Adrenal gland (tissue), 12 donors: ENCODE measurements around the gene NQO2. TPM values are rescaled to one million over a fixed set of nuclear protein-coding genes. Genes with fewer than 3 reads are reported as not detected.

ENCODE experiments used
- DNase-seq, 7 donors: peaks; one replicate each; pipeline ENCODE4 v3.0.0-alpha.2; 2019 to 2020
- H3K27ac ChIP-seq, 5 donors: fragments of 200-600 bp; sonication (generic) in 4 of 5; 1 replicate in 3 of 5; 2 replicates in 2 of 5; pipeline versions ENCODE4 v1.5.1 to v1.8.0; 2016 to 2020; ENCODE audit warnings: mild to moderate bottlenecking in 1 of 5
- H3K27me3 ChIP-seq: fragments of 200-600 bp; 2 replicates; pipeline ENCODE4 v1.8.0; 2021
- H3K36me3 ChIP-seq, 2 donors: fragments of 200-600 bp; replicated peaks in 1 of 2; 1 replicate in 1 of 2; 2 replicates in 1 of 2; pipeline versions ENCODE4 v1.5.1 to v1.8.0; 2018 to 2022
- H3K4me1 ChIP-seq, 2 donors: fragments of 200-600 bp; replicated peaks in 1 of 2; 1 replicate in 1 of 2; 2 replicates in 1 of 2; pipeline versions ENCODE4 v1.5.1 to v1.8.0; 2018 to 2021
- H3K4me3 ChIP-seq, 4 donors: fragments of 200-600 bp; sonication (generic) in 3 of 4; one replicate each; pipeline ENCODE4 v1.5.1; 2016 to 2018
- H3K9me3 ChIP-seq, 3 donors: fragments of 200-600 bp; sonication (generic) in 1 of 3; replicated peaks in 1 of 3; 1 replicate in 2 of 3; 2 replicates in 1 of 3; pipeline versions ENCODE4 v1.5.1 to v1.8.0; 2016 to 2021
- POLR2A ChIP-seq, 2 donors: fragments of 450-650 bp; IDR thresholded peaks; one replicate each; pipeline ENCODE4 v1.6.1; 2017; ENCODE audit warnings: antibody characterized with exemption in 2 of 2, mild to moderate bottlenecking in 2 of 2, moderate library complexity in 1 of 2
- WGBS, 4 donors: extraction: QIAGEN DNeasy Blood & Tissue Kit in 2 of 4; methylation state at CpG; one replicate each; pipeline versions ENCODE4 v1.1.5 to v1.1.7; 2013 to 2017; 5-methylcytosine and 5-hydroxymethylcytosine counted together
- intact Hi-C, 2 donors: fragments of 100-400 bp; cut with DNase I; formaldehyde crosslinking; loops; one replicate each; pipeline versions ENCODE4 v1.14.1 to v1.15.0; 2022 to 2023
- polyA plus RNA-seq, 3 donors: library from polyadenylated mRNA; stranded (reverse); fragments of 200-250 nt in 2 of 3; fragments of 350-450 nt in 1 of 3; fragmentation: Illumina TruSeq in 1 of 3; extraction: RNeasy Lipid Tissue Mini Kit (QIAGEN cat#74804) in 1 of 3; gene quantifications; one replicate each; pipeline ENCODE4 v1.2.3, GENCODE V29; 2013 to 2014
- total RNA-seq, 9 donors: library from RNA; depleted of rRNA in 4 of 9; stranded (reverse); fragments of >200 nt in 4 of 9; fragments of 120-200 nt in 1 of 9; fragmentation: NEBNext Ultra II Directional in 1 of 9; extraction: Animal tissue kit (Norgen Biotek cat#: 25700) in 1 of 9; gene quantifications; one replicate each; pipeline versions ENCODE4 v1.1.0 to v1.2.4, GENCODE V29; 2013 to 2023
- TF ChIP-seq, protein P1 (sequence below), 6 experiments: fragments of 450-650 bp in 4 of 6; fragments of 200-600 bp in 2 of 6; sonication (generic) in 1 of 6; IDR thresholded peaks; 1 replicate in 5 of 6; 2 replicates in 1 of 6; pipeline versions ENCODE4 v1.5.1 to v1.8.0; 2016 to 2021; ENCODE audit warnings: antibody characterized with exemption in 6 of 6, mild to moderate bottlenecking in 2 of 6, moderate library complexity in 1 of 6
- donor health status: healthy with polysubstance abuse.
- donor health status: Bipolar disorder and iron deficiency.
- donor health status: DM: yes; HTN: yes; CAD: no.
- donor health status: DM: no; HTN: no; CAD: no.
- donor health status: DM: no; HTN: no; CAD: no.
- donor health status: DM: yes; HTN: yes; CAD: no.

Gene NQO2
- total and polyA plus RNA-seq, 12 donors = 100 to 200 (median 157) TPM

DNA sequence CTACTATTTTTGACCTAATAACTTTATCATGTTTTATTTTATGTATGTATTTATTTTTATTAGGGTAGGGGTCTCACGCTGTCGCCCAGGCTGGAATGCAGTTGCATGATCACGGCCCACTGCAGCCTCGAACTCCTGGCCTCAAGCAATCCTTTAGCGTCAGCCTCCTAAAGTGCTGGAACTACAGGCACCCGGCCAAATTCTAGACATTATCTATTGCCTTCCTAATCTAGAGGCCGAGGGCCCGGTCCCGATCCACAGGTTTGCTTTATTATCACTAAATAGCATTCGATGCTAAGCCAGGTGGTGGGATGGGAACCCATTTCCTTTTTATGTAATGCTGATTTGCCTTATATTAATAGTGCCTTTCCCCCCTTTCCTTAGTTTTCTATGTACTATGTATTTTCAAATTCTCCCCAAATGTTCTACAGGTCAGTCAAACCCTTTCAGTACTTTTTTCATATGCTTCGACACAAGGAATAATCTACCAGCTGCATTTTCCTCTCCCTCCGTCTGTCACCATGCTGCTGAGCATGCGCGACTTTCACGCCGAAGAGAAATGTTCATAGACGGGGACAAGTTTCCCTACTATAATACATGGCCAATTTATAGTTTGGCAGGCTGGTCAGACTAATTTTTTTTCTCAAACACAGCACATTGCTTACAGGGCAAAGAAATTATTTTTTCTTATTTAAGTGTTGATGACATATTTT lies 34.7 kb upstream of the NQO2 start:
- Histone ChIP-seq H3K9me3 (no peaks in the 10 kb centered on the region), H3K4me1 (peaks cover 14 to 63% of the 10 kb centered on the region in 2 donors), H3K36me3 (no peaks in the 10 kb centered on the region), H3K27me3 (no peaks in the 10 kb centered on the region), H3K27ac (no peak overlapping the region), H3K4me3 (no peak overlapping the region)
- TF ChIP-seq POLR2A (IDR thresholded peaks at IDR 0.05) = no peak
- TF ChIP-seq, protein P1, sequence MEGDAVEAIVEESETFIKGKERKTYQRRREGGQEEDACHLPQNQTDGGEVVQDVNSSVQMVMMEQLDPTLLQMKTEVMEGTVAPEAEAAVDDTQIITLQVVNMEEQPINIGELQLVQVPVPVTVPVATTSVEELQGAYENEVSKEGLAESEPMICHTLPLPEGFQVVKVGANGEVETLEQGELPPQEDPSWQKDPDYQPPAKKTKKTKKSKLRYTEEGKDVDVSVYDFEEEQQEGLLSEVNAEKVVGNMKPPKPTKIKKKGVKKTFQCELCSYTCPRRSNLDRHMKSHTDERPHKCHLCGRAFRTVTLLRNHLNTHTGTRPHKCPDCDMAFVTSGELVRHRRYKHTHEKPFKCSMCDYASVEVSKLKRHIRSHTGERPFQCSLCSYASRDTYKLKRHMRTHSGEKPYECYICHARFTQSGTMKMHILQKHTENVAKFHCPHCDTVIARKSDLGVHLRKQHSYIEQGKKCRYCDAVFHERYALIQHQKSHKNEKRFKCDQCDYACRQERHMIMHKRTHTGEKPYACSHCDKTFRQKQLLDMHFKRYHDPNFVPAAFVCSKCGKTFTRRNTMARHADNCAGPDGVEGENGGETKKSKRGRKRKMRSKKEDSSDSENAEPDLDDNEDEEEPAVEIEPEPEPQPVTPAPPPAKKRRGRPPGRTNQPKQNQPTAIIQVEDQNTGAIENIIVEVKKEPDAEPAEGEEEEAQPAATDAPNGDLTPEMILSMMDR (IDR thresholded peaks at IDR 0.05) = no peak
- intact Hi-C loops = no loop called here
- peak in 2 of 7 donors; percentile 14 to 46 for DNase-seq
- WGBS, 4 donors = 77 to 79% (median 78%) methylated on average over 17 of the region's 17 CpGs

DNA sequence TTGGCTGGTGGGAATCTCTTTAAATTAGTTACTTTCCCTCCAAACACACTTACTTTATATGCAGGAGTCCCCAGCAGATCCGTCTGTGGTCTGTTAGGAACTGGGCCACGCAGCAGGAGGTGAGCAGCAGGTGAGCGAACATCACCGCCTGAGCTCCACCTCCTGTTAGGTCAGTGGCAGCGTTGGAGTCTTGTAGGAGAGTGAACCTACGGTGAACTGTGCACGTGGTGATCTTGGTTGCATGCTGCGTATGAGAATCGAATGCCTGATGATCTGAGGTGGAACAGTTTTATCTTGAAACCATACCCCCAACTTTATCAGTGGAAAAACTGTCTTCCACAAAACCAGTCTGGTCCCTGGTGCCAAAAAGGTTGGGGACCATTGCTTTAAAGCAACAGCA lies 33.3 kb upstream of the NQO2 start:
- intact Hi-C loops = no loop called here
- WGBS, 4 donors = 87 to 93% (median 90%) methylated on average over 9 of the region's 9 CpGs
- H3K4me3 ChIP-seq = no peak overlapping the region
- H3K9me3 ChIP-seq = no peaks in the 10 kb centered on the region
- no peaks in the 10 kb centered on the region for H3K27me3 ChIP-seq
- TF ChIP-seq, protein P1 (IDR thresholded peaks at IDR 0.05) = no peak
- no peak for TF ChIP-seq POLR2A (IDR thresholded peaks at IDR 0.05)
- H3K36me3 ChIP-seq = no peaks in the 10 kb centered on the region
- peaks cover 14 to 58% of the 10 kb centered on the region in 2 donors for H3K4me1 ChIP-seq
- DNase-seq = peak in 2 of 7 donors; percentile 9 to 50
- H3K27ac ChIP-seq = peak overlapping the region in 1 of 5 donors; percentile 34

DNA sequence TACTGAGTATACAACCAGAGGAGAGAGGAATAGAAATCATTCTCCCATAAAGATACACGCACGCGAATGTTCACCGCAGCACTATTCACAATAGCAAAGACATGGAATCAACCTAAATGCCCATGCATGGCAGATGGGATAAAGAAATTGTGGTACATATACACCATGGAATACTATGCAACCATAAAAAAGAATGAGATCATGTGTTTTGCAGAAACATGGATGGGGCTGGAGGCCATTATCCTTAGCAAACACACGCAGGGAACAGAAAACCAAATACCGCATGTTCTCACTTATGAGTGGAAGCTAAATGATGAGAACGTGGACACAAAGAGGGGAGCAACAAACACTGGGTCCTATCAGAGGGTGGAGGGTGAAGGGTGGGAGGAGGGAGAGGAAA lies 31.8 kb upstream of the NQO2 start:
- intact Hi-C loops = no loop called here
- Histone ChIP-seq H3K4me3 (no peak overlapping the region), H3K36me3 (no peaks in the 10 kb centered on the region), H3K9me3 (no peaks in the 10 kb centered on the region), H3K27ac (no peak overlapping the region), H3K27me3 (no peaks in the 10 kb centered on the region), H3K4me1 (peaks cover 10 to 48% of the 10 kb centered on the region in 2 donors)
- WGBS, 4 donors = 90 to 99% (median 98%) methylated on average over 7 of the region's 7 CpGs
- no peak for DNase-seq
- TF ChIP-seq, protein P1 (IDR thresholded peaks at IDR 0.05) = no peak
- TF ChIP-seq POLR2A (IDR thresholded peaks at IDR 0.05) = no peak

DNA sequence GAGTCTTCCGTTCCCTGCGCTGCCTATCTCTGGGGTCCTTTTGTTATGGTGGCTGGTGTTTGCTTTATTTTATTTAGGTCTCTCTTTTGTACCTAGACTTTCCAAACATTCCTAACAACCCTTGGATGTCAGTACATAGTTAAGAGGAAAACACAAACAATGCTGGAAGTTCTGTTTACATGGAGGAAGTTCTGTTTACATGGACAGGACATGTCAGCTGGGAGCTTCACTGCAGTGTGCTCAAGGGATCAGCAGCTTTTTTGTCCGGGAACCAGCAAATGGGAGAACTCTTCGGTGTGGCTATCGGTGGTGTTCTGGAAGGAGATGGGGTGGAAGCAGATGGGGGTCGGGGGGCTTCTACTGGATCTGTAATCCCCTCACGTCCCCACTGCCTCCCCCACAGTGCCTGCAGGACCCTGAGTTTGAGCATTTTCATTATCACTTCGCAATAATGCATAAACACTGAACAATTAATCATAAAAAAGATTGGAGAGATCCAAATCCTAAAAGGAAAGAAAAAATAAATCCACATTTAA lies 31.0 kb upstream of the NQO2 start:
- Histone ChIP-seq H3K4me3 (no peak overlapping the region), H3K27ac (peak overlapping the region in 2 of 5 donors; percentile 9 to 66), H3K36me3 (no peaks in the 10 kb centered on the region), H3K4me1 (peaks cover 9 to 41% of the 10 kb centered on the region in 2 donors), H3K27me3 (no peaks in the 10 kb centered on the region), H3K9me3 (no peaks in the 10 kb centered on the region)
- WGBS, 4 donors = 72 to 79% (median 76%) methylated on average over 8 of the region's 8 CpGs
- TF ChIP-seq POLR2A (IDR thresholded peaks at IDR 0.05) = no peak
- TF ChIP-seq, protein P1 (IDR thresholded peaks at IDR 0.05) = no peak
- peak in 3 of 7 donors; percentile 8 to 50 (median 14) for DNase-seq
- intact Hi-C loops = no loop called here
